Esophagus mucosa (tissue), 1 donor: ENCODE measurements around the gene CGB5. TPM values are rescaled to one million over a fixed set of nuclear protein-coding genes. Genes with fewer than 3 reads are reported as not detected.
A peak's percentile ranks its signal among the peaks of the same experiment; 100 is the strongest.
"Not testable (repeated sequence)": the region's sequence is repeated elsewhere in the genome, so short reads cannot be mapped to it uniquely, and the experiment has no call there.

ENCODE experiments used
- ATAC-seq: fragments of 200-7000 bp; cut with Tn5 transposase; one replicate; pipeline ENCODE4 v1.9.1; 2020
- total RNA-seq: library from RNA; stranded (reverse); gene quantifications from one replicate; pipeline ENCODE4 v1.2.4, GENCODE V29; 2023
- donor health status: DM: yes; HTN: yes; CAD: no.

Gene CGB5
- total RNA-seq = not detected

DNA sequence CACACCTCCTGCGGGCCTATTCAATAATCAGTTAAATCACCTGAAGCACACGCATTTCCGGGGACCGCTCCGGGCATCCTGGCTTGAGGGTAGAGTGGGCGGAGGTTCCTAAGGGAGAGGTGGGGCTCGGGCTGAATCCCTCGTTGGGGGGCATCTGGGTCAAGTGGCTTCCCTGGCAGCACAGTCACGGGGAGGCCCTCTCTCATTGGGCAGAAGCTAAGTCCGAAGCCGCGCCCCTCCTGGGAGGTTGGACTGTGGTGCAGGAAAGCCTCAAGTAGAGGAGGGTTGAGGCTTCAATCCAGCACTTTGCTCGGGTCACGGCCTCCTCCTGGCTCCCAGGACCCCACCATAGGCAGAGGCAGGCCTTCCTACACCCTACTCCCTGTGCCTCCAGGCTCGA, at the start of gene CGB5:
TSS of gene CGB5 (plus strand) at position 301 of the 400 bp plus-strand sequence. CDS start 362 bp downstream, outside the sequence.
- ATAC-seq = not testable (repeated sequence)

DNA sequence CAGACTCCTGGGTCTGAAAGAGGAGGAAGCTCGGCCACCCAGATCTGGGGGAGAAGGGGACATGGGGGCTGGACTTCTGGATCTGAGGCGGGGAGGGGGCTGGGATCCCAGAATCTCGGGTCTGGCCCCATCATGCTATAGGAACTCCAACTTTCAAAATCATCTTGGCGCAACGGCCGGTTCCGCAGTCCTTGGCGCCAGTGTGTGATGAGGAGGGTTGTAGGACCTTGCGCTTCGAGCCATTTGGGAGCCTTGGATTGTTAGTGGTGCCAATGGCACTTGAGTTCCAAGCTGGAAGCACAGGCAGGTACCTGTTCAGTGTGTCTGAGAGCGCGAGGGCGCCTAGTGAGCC, 49.6 kb upstream of the CGB5 start:
- no peak for ATAC-seq

DNA sequence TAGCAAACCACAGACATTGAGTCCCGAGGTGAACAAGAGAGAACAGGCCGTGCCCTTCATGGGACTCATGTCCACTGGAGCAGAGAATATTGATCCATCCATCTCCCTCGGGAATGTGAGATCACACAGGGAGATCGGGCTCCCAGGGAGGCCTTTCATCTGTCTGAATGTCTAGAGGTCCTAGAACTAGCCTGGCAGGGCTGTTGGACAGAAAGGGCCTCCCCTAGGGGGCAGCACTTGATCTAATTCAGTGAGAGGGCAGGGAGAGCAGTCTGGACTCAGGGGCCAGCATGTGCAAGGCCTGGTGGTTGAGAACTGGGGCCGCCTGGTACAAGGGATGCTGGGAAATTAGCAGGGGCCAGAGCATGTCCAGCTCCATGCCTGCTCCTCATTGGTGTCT, 45.7 kb upstream of the CGB5 start:
- no peak for ATAC-seq

DNA sequence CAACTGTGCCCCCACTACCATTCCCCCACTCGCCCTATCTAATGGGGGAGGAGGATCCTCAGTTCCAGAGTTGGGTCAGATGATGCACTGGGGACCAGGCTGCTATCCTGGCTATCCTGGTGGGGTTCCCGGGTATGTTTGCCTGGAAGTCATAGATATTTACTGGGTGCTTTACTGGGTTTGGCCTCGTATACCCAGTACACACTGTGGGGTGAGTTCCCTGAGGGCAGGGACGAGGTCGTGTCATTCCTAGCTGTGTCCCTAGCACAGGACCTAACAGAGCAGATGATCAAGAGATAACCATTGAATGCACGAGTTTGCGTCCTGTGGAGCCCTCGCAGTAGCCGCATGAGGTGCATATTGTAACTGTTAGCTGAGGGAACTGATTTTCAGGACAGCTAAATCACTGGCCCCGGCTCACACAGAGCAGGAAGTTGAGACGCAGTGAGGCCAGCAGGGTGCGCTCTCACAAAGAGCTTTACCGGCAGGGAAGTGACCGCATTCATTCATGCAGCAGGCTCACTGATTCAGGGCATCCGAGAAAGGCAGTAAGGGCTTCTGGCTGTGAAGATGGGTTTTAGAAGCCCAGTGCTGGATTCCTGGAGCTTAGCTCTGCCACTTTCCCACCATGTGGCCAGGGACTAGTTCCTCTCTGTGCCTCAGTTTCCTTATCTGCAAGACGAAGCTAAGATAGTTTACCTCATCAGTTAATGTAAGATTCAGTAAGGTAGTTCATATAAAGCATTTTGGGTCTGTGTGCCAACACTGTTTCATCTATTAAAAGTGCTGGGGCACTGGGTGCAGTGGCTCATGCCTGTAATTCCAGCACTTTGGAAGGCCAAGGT, 43.9 kb upstream of the CGB5 start:
- peak; percentile 69 for ATAC-seq

DNA sequence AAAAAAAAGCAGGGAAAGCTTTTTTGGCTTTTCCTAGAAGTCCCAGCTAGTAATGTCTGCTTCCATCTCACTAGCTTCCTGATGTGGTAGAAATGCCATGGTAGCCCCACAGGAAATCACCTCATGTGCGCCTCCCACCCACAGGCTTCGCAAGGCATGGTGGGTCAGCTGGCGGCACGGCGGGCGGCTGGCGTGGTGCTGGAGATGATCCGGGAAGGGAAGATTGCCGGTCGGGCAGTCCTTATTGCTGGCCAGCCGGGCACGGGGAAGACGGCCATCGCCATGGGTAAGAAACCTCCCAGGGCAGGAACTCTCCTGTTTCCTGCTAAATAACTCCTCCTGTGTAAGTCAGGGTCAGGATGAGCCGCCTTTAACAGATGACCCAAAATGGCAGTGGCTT, 39.5 kb upstream of the CGB5 start:
- ATAC-seq = no peak

DNA sequence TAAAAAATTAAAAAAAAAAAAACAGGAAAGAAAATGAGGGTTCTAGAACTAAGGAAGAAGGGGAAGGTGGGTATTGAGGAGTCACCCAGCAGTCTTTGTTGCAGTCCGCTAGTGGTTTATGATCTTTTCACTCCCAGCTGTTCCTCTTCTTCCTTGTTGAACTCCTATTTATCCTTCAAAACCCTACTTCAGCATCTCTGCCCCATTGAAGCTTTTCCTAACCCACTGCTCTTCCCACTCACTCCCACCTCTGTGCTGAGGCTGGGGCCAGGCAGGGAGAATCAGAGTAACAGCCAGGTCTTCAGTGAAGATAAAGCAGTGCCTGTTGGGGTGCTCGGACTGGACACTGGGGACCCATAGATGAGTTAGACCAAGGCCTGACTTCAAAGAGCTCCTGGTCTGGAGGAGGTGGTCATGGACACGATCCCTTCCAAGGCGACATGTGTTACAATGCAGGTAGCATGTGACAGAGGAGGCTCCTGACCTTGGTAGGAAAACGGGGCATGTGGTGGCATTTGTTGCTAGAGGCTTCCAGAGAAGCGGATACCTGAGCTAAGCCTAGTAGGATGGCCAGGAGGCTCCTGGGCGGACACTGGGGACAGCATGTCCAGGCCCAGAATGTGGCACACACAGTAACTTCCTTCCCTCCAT, 38.6 kb upstream of the CGB5 start:
- ATAC-seq = no peak

DNA sequence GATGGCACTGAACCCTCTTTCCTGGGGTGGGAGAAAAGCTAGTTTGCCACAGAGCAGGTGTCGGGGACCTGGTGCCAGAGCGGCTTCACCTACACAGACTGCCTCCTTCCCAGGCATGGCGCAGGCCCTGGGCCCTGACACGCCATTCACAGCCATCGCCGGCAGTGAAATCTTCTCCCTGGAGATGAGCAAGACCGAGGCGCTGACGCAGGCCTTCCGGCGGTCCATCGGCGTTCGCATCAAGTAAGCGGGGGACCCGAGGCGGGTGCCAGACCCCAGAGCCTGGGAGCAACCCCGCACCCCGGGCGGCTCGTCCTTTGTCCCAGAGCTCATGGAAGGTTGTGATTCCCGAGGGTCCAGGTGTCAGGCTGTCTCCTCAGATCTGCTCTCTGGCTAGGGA, 36.7 kb upstream of the CGB5 start:
- ATAC-seq = no peak

DNA sequence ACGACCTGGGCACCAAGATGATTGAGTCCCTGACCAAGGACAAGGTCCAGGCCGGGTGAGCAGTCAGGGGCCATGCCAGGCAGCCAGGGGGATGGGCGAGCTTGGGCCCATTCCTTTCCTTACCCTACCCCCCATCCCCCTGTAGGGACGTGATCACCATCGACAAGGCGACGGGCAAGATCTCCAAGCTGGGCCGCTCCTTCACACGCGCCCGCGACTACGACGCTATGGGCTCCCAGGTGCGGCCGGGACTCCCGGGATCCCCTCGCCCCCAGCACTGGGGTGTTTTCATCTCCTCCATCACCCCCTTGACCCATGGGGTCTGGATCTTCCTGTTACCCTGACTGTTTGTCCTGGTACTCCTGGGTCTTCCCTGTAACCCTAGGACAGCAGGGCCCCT, 33.8 kb upstream of the CGB5 start:
- ATAC-seq = no peak

DNA sequence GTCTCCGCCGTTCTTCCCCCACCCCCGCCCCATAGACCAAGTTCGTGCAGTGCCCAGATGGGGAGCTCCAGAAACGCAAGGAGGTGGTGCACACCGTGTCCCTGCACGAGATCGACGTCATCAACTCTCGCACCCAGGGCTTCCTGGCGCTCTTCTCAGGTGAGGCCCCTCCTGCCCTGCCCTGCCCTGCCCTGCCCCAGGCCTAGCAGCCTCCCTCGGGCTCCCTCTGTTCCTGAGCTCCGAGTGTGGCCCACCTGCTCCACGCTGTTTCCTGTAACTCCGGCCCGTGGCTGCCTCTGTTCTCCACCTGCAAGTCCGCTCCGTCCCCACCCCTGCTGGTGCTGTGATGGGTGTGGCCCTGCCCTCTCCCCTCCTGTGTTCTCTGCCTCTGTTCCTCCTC, 33.2 kb upstream of the CGB5 start:
- no peak for ATAC-seq

DNA sequence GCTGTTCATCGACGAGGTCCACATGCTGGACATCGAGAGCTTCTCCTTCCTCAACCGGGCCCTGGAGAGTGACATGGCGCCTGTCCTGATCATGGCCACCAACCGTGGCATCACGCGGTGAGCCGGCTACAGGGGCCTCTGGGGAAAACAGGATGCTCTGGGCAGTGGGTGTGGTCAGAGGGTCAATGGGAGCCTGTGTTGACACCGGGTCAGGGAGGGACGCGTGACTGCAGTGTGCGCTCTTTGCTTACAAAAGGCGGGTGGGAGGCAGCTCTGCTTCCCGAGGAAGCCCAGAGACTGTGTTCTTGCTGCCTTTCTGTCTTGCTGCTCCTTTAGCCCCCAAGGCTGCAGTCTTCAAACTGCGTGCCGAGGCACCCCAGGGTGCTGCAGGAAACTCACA, 32.5 kb upstream of the CGB5 start:
- no peak for ATAC-seq

DNA sequence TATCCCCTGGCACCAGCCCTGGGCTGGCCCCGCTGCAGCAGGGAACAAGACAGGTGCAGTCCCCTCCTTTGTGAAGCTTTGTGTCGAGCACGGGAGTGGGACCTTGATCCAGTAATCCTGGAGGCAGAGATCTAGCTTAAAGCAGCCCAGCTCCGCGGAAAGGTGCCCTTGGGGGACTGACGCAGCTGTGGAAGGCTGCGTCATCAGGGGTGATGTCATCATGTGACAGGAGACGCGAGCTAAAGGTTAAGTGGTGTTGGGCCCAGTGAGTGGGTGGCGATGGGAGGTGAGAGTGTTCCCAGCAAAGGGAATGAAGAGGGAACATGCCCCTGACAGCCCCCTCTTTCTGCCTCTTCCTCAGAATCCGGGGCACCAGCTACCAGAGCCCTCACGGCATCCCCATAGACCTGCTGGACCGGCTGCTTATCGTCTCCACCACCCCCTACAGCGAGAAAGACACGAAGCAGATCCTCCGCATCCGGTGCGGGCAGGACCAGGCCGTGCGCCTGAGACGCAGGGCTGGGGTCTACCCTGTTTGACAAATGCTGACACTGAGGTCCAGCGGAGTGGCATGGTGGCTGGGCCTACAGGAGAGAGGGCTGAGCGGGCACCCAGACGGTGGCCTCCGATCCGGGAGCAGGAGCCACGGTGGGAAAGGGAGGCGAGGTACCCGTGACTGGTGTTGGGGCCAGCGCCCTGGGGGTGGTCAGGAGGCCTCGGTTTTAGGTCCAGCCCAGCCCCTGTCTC, 29.4 kb upstream of the CGB5 start:
- no peak for ATAC-seq

DNA sequence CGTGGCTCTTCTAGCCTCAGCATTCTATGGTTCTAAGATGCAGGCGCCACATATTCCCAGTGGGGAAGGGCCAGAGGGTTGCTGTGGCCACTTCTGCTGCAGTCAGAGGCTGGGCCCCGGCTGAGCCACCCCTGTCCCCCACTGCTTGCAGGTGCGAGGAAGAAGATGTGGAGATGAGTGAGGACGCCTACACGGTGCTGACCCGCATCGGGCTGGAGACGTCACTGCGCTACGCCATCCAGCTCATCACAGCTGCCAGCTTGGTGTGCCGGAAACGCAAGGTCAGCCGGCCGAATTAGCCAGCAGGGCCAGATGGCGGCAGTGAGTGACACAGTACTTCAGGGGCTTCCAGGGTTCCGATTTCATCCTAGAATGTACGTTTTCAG, 28.8 kb upstream of the CGB5 start:
- ATAC-seq = no peak

DNA sequence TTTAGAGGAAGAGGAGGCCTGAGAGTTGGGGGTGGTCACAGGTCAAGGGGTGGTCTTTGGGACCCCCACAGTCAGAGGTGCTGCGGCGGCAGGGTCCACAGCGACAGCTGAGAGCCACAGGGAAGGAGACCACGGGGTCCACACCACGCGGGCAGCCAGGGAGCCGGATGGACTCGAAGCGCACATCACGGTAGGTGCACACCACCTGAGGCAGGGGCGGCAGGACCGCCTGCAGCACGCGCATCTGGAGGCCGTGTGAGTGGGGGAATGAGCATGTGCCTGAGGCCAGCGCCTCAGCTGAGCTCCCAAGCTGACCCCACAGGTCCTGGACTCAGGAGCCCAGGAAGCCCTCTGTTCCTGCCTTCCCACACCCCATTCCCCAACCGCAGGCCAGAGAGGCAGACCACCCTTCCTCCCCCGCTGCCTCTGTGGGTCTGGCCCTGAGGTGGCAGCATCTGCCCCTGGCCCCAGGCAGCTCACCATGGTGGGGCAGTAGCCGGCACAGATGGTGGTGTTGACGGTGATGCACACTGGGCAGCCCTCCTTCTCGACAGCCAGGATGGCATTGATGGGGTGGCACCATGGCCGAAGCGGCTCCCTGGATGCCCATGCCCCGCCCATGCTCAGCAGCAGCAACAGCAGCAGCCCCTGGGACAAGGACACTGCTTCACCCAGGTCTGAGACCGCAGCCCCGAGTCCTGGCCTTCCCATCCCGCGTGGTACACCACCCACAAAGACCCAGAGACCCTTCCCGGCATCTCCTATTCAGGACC, 27.4 kb upstream of the CGB5 start:
- no peak for ATAC-seq

DNA sequence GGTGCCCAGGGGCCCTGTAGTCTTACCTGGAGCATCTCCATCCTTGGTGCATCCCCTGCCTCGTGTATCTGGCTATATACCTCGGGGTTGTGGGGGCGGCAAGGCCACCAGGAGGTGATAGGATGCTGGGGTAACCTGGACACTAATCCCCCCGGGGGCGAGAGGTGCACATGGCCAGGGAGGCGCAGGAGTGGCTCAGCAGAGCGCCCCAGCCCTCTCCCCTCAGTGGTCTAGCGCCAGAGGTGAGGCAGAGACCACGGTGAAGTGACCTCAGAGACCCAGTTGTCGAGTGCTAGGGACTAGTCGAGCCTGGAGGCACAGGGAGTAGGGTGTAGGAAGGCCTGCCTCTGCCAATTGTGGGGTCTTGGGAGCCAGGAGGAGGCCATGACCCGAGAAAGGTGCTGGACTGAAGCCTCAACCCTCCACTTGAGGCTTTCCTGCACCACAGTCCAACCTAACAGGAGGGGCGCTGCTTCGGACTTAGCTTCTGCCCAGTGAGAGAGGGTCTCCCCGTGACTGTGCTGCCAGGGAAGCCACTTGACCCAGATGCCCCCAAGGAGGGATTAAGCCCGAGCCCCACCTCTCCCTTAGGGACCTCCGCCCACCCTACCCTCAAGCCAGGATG, 26.5 kb upstream of the CGB5 start, which contains the start of gene LHB:
TSS of gene LHB (minus strand) at position 51 of the 625 bp plus-strand sequence. CDS start at position 41, 10 bp downstream.
- no peak for ATAC-seq

DNA sequence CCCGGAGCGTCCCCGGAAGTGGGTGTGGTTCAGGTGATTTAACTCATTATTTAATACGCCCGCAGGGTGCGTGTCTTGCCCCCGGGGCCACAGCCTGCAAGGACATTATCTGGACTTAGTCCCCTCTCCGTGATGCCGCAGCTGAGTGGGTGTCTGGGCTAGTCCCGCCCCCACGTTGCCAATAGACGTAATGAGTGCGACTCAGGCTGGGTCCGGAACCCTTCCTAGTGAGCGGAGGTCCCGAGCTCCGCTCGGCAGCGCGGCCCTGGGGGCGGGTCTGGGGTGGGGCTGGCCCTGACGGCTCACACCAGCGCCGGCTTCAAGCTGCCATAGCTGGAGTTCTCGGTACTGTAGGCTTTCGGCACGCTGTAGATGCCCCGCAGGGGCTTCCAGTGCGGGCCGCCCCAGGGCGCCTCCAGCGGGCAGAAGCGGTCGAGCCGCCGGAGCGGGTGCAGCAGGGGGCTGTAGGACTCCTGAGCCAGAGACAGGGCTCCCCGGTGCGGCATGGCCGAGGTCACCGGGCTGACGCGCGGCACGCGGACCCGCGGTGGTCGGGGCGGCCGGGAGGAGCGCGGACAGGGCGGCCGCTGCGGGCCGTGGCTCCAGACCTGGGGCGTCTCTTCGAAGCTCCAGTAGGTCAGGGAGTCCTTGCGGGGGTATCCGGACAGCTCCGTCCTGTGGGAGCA, 25.8 kb upstream of the CGB5 start:
- ATAC-seq = peak; percentile 41

DNA sequence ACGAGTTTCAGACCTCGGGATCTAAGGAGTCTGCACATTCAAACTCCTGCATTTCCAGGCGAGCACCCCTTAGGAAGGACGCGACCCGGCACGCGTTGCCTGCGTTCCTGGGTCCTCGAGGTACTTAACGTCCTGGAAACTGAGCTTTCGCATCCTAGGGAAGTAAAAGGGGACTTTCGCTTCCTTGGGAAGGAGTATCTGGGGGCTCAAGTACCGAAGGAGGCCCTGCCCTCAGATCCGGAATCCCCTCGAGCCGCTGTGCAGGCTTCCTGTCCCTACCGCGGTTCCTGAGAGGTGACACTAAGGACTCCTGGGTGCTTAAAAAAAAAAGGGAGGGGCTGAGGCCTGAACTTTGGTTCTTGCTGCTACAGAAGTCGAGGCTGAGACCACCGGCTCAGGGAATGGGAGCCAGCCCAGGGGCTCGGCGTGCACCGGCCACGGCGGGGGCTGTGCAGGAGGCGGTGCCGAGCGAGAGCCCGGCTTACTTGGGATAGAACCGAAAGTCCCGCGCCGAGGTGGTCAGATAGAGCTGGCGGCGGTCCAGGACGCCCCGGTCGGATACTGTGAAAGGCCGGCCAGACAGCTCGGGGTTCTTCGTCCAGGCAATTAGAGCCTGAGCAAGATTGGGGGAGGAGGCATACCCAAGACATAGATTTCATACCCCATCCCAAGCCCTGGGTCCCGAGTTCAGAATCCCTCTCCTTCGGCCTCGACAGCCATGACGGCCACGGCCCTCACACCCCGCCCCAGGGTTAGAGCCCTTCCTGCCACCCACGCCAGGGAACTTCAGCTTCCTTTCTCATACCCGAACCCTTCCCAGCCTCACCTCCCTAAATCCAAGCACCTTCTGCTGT, 25.0 kb upstream of the CGB5 start:
- not testable (repeated sequence) for ATAC-seq

DNA sequence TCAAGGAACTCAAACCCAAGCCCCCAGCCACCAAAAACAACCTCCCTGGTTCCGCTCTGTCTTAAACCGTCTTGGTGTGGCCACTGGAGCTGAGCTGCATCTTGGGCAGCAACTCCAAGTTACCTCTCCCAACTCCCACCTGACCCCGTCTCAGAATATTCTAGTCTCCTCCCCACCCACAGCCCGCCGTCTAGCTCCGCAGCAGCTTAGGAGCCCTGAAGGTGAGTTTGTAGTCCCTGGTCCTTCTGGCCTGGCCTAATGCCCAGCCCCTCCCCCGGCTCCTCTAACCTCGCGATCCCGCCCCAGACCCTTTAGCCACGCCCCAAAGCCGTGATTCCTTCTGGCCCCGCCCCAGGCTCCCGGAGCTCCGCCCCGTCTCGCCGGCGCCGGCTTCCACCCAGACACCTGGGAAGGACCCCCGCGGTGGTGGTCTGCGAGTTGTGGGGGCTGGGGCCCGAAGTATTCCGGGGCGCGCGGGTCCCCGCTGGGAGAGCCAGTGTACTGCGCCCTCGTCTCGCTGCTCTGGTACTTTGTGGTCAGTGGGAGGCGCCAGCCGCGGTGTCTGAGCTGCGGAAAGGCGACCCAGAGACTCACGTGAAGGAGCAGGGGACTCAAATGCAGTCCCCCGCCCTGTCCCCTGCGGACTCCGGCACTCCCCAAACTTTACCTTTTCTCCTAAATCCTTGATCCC, 24.3 kb upstream of the CGB5 start:
- peak; percentile 52 for ATAC-seq

DNA sequence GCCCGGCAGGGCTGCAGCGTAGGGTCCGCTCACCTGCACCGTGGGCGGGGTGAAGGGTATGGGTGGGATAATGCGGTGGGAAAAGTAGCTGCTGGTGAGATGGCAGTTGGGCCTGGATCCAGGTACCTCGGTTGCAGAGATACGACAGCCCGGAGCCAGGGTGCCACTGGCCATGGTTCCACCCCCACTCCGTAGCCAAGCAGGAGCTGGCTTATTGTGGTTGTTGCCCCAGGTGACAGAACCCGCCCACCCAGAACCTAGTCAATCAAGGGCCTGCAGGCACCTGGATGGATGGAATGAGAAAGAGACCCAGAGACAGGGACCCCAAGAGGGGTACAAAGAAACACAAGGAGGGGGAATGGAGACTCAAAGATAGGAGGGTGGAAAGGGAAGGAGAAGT, 23.3 kb upstream of the CGB5 start:
- no peak for ATAC-seq

DNA sequence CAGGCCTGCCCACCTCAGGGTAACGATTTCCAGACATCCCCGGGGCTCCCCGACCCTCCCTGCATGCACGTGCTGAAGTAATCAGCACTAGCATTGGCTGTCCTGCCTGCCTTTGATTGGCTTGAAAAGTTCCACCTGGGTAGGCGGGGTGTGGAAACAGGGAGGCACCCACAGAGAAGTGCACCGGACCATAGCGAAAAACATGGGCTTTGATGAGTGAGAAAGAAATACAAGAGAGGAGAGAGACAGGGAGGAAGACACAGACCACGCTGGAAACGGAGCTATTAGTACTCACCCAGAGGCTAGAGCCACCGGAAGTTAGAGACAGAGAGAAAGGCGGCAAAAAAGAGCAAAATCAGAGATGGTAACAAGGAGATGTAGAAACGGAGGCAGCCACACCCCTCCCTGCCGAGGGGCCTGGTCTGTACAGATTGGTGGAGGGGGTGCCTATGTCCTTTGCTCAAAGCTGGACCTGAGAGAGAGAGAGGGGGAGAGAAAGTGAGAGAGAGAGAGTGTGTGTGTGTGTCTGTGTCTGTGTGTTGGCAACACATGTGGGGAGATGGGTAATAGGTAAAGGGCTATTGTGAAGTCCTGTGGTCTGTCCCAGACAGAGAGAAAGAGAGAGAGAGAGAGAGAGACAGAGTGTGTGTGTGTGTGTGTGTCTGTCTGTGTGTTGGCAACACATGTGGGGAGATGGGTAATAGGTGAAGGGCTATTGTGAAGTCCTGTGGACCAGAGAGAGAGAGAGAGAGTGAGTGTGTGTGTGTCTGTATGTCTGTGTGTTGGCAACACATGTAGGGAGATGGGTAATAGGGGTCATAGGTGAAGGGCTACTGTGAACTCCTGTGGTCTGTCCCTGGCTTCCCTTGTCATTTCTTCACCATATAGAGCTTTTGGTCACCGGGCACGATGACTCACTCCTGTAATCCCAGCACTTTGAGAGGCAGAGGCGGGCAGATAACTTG, 22.4 kb upstream of the CGB5 start:
- ATAC-seq = no peak
